Measurements from ENCODE around the gene TRIM3. TPM values are rescaled to one million over a fixed set of nuclear protein-coding genes. Genes with fewer than 3 reads are reported as not detected.
A peak's percentile ranks its signal among the peaks of the same experiment; 100 is the strongest.

Gene TRIM3
- total RNA-seq, 1 donor from 2014 or later, result 128 TPM

DNA sequence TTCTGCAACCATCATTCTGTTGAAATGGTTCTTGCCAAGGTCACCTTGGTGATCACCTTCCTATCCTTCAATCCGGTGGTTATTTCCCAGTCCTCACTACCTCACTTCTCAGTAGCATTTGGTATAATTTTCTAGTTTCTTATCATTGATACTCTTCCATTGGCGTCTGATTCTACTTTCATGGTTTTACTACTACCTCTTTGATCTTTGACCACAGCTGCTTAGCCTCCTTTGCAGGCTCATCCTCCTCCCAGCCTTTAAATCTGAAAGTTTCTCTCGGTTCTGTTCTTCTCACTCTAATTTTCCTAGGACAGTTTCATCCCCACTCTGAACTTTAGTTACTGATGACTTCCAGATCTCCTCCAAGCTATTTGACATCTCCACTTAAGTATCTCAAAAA, 12.5 kb upstream of the TRIM3 start:
- H3K27me3 Mint-ChIP-seq (ENCODE audit: unreplicated experiment), result peaks cover 5% of the 10 kb centered on the region
- H3K27ac Mint-ChIP-seq (ENCODE audit: unreplicated experiment), result no peak overlapping the region
- no peak overlapping the region for H3K4me3 Mint-ChIP-seq (ENCODE audit: unreplicated experiment)
- H3K36me3 Mint-ChIP-seq (ENCODE audit: unreplicated experiment), result no peaks in the 10 kb centered on the region
- peaks cover 4% of the 10 kb centered on the region for H3K9me3 Mint-ChIP-seq (ENCODE audit: unreplicated experiment)
- no peak for TF ChIP-seq CTCF (IDR thresholded peaks at IDR 0.05; ENCODE audit: partially characterized antibody, unreplicated experiment)
- H3K4me1 Mint-ChIP-seq (ENCODE audit: low read depth, unreplicated experiment), result no peaks in the 10 kb centered on the region
- DNase-seq, result no peak

- no peak for TF ChIP-seq CTCF (IDR thresholded peaks at IDR 0.05; ENCODE audit: partially characterized antibody, unreplicated experiment)
- Mint-ChIP-seq H3K9me3 (ENCODE audit: unreplicated experiment) (peaks cover 4% of the 10 kb centered on the region), H3K4me1 (ENCODE audit: low read depth, unreplicated experiment) (peaks cover under 1% of the 10 kb centered on the region)
These were observed 11.9 kb upstream of the TRIM3 start for GRCh38 chr11:6485661-6486060.

GRCh38 chr11:6483015-6483414, 9.3 kb upstream of the TRIM3 start:
- DNase-seq, result no peak
- Mint-ChIP-seq H3K4me3 (ENCODE audit: unreplicated experiment) (peak overlapping the region; percentile 96), H3K9me3 (ENCODE audit: unreplicated experiment) (peaks cover 6% of the 10 kb centered on the region), H3K36me3 (ENCODE audit: unreplicated experiment) (no peaks in the 10 kb centered on the region), H3K4me1 (ENCODE audit: low read depth, unreplicated experiment) (peaks cover 4% of the 10 kb centered on the region), H3K27ac (ENCODE audit: unreplicated experiment) (peak overlapping the region; percentile 9), H3K27me3 (ENCODE audit: unreplicated experiment) (peaks cover 7% of the 10 kb centered on the region)
- no peak for TF ChIP-seq CTCF (IDR thresholded peaks at IDR 0.05; ENCODE audit: partially characterized antibody, unreplicated experiment)

More at GRCh38 chr11:6485661-6486060, 11.9 kb upstream of the TRIM3 start:
- no peak for DNase-seq
- Mint-ChIP-seq H3K27ac (ENCODE audit: unreplicated experiment) (no peak overlapping the region), H3K36me3 (ENCODE audit: unreplicated experiment) (no peaks in the 10 kb centered on the region), H3K27me3 (ENCODE audit: unreplicated experiment) (peaks cover 5% of the 10 kb centered on the region), H3K4me3 (ENCODE audit: unreplicated experiment) (no peak overlapping the region)

GRCh38 chr11:6482441-6482840, 8.7 kb upstream of the TRIM3 start:
- Mint-ChIP-seq H3K4me1 (ENCODE audit: low read depth, unreplicated experiment) (peaks cover 4% of the 10 kb centered on the region), H3K36me3 (ENCODE audit: unreplicated experiment) (no peaks in the 10 kb centered on the region), H3K9me3 (ENCODE audit: unreplicated experiment) (peaks cover 6% of the 10 kb centered on the region), H3K4me3 (ENCODE audit: unreplicated experiment) (peak overlapping the region; percentile 96), H3K27me3 (ENCODE audit: unreplicated experiment) (peaks cover 7% of the 10 kb centered on the region), H3K27ac (ENCODE audit: unreplicated experiment) (peak overlapping the region; percentile 9)
- DNase-seq, result no peak
- no peak for TF ChIP-seq CTCF (IDR thresholded peaks at IDR 0.05; ENCODE audit: partially characterized antibody, unreplicated experiment)

- H3K9me3 Mint-ChIP-seq (ENCODE audit: unreplicated experiment), result peaks cover 6% of the 10 kb centered on the region
- no peak for DNase-seq
- H3K4me3 Mint-ChIP-seq (ENCODE audit: unreplicated experiment), result peak overlapping the region; percentile 96
- no peaks in the 10 kb centered on the region for H3K36me3 Mint-ChIP-seq (ENCODE audit: unreplicated experiment)
- no peak for TF ChIP-seq CTCF (IDR thresholded peaks at IDR 0.05; ENCODE audit: partially characterized antibody, unreplicated experiment)
- peaks cover 7% of the 10 kb centered on the region for H3K27me3 Mint-ChIP-seq (ENCODE audit: unreplicated experiment)
- H3K27ac Mint-ChIP-seq (ENCODE audit: unreplicated experiment), result peak overlapping the region; percentile 91
- peaks cover 4% of the 10 kb centered on the region for H3K4me1 Mint-ChIP-seq (ENCODE audit: low read depth, unreplicated experiment)
These were observed 8.2 kb upstream of the TRIM3 start for GRCh38 chr11:6481924-6482275.
